ENCODE data around the gene TBC1D9B.
"Not testable (repeated sequence)": the region's sequence is repeated elsewhere in the genome, so short reads cannot be mapped to it uniquely, and the experiment has no call there.

TBC1D9B gene

DNA sequence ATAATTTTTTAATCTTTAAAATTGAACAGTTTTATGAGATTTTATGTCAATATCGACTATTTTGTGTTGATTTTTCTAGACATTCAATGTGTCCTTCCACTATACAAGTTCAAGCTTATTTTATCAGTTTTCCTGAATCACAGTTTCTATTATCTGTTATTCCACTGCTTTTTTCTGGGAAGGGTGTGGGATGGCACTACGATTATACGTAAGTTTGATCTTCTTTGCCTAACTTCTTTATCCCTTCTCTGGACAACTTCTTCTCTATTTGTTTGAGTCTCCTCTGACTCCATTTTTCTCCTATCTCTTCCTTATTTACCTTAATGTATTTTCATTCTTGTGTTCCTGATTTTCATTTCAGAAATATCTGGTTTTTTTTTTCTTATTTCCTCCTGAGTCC is 24.5 kb downstream of the TBC1D9B start:
- DNase-seq, result no peak

DNA sequence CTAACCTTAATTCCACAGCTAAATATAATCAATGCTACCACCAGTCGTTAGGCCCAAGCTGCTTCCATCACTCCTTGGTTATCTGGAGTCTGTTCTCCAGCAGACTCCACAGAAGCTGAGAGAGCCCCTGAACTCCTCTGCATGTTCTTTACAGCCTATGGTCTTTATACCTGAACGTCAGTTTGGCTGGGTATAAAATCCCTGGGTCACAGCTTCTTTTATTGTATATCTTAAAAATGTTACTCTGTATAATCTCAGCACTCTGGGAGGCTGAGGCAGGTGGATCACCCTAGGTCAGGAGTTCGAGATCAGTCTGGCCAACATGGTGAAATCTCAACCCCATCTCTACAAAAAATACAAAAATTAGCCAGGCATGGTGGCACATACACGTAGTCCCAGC is 25.4 kb downstream of the TBC1D9B start:
- DNase-seq, result no peak

DNA sequence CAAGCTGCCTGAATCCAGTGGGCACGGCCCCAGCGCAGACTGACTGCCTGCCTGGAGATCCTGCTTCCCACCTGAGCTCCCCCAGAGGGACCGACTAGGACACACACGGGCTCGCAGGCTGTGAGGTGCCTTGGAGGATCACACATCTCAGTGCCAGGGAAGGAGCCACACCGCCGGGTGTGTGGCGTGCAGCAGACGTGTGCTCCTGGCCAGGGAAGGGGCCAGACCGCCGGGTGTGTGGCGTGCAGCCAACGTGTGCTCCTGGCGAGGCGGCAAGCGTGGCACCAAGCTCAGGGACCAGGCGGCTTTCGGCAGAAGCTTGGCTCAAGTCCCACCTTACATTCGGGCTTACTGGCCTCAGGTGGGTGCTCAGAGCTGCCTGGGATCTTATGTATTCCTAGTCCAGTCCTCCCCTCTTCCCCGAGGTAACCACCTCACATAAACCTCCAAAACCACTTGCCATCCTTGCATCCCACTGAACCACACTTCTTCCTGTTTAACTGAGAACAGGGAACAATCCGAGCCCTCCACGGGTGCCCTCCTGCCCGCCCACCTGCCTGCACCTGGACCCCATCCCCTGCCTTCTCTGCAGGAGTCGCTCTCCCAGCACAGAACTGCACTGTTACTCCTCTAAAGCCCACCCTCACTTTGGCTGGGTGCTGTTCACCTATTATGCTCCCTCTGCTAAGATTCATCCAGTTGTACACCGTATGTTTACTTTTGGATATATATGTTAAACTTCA is 26.7 kb downstream of the TBC1D9B start:
- DNase-seq, result no peak

DNA sequence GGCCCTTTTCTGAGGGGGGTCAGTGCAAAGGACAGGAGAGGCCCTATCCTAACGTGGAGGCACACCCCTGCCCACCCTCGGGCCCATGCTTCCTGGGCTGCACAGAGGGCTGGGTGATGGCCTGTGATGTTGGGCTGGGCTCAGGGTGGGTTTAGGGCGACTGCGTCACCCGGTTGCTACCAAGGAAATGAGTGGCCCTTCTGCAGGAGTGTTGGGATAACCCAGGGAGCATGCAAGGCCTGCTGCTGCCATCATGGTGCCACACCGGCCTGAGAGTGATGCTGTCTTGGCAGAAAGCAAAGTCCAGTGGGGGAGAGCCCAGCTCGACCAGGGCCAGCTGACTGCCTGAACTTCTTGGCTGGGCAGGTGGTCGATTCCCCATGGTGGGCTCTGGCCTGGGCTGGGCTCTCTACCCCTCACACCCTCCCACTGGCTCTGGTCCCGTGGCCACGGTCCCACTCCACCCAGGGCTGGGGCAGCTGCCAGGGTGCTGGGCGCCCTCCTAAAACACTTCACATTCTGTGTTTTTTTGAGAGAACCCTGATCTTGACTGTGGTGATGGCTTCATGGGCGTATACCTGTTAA is 27.5 kb downstream of the TBC1D9B start:
- no peak for DNase-seq

DNA sequence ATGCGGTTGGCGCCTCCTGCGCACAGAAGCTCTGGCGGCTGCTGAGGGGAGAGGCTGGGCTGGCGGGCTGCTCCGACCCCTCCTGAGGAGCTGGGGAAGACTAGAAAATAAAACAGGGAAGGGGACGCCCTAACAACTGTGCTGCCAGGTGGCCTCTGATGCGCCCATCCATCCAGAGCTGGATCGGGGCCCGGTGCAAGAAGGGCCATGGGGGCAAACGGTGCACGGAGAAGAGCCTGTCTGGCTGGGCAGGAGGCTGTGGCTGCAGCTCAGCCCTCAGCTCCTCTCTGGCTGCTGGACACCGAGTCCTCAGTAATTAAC is 28.0 kb downstream of the TBC1D9B start:
- no peak for DNase-seq

DNA sequence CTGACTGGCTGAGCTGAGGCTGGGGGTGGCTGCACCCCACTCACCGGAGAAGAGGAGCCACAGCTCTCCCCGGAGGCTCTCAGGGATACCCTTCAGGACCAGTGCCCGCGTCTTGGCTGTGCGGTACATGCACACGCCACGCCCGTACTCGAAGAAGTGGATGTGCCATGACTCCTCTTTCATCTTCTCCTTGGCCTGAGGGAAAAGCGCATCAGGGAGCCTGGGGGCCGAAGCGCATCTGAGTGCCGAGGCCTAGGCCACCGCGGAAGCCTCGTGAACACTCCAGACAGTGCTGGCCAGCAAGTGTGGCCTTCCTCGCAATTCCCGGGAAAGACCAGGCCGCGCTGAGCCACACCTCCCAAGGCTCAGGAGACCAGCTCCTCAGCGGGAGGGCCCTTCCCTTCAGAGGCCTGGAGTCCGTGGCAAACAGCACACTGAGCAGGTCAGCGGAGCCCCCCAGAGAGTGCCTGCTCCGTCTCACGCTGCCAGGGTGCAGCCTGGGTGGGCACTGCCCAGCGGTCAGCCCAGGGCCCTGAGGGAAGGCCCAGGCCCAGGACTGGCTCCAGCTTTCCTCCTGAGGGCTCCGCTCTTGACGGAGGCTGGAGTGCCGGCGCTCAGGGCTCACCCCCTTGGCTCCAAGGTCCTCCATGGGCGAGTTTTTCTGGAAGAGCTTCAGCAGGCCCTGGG is 28.6 kb downstream of the TBC1D9B start:
- no peak for DNase-seq

DNA sequence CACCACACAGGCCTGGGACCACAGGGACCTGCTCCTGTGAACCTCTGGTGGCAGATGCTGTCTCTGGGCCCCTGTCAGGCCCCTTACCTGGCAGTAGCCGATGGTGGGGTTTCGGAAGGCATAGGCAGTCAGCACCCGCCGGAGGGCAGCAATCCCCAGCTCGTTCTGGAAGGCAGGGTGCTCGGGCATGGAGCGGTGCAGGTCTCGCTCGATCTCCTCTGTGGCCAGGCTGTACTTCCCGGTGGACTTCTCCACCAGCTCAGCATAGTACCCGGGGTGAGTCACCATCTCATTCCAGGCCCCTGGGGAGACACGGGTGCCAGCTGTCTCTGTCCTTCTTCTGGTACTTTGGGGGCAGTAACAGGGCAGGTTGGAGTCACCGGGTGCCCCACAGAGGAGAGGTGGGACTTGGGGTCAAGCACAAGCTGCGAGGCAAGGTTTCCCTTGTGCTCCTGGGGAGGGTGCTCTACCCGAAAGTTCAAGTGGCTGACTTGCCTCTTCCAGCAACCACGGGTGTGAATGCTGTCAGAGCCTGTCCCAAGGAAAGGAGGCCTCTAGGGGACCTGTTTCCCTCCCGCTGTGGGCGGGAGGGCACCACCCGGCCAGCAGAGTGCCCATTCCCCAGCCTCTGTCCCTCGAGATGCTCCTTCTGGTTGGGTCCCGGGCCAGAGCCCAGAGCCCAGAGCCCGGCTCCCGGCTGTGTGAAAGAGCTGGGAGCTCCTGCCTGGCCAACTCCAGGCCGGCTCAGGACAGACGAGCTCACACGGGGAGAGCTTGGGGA is 29.3 kb downstream of the TBC1D9B start:
- DNase-seq, result no peak

DNA sequence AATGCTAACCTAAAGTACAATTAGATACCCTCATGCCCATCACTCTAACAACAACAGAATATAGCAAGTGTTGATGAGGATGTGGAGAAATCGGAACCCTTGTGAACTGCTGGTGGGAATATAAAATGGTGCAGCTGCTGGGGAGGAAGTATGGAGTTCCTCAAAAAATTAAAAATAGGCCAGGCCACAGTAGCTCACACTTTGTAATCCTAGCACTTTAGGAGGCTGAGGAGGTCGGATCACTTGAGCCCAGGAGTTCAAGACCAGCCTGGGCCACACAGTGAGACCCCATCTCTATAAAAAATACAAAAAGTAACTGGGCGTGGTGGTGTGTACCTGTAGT is 31.1 kb downstream of the TBC1D9B start:
- no peak for DNase-seq

DNA sequence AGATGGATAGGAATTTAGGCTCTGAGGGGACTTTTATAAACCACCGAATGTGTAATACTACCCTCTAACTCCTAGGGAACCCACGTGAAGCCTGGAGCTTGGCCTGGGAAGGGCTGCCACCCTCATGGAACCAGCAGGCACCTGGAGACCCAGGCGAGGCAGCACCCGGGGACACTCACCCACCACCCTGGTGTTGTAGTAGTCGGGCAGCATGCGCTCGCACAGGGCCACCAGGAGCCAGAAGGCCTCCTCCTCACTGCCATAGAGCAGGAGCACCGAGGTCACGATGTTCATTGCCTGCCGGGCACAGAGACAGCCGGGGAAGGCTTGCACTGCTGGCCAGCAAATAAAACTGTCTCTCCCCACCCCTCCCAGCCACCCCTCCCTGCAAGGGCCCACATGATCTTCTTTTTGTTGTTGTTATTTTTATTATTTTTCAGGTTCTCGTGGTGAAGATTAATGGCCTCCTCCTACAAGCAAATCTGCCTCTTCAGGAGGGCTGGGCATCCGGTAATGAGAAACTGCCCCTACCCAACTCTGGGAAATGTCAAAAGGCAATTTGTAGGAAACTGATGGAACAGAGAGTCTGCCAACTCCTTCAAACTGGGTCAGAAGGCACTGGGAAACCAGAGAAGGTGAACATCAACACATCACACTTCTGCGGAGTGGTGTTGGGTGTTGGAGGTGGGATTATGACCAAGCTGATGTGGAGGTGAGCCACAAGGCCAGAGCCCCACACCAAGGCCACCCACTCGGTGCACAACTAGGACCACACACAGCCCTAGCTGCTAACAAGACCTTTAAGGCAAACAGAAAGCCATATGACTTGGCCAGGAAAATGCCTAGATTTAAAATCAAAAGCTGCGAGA is 31.7 kb downstream of the TBC1D9B start:
- no peak for DNase-seq

DNA sequence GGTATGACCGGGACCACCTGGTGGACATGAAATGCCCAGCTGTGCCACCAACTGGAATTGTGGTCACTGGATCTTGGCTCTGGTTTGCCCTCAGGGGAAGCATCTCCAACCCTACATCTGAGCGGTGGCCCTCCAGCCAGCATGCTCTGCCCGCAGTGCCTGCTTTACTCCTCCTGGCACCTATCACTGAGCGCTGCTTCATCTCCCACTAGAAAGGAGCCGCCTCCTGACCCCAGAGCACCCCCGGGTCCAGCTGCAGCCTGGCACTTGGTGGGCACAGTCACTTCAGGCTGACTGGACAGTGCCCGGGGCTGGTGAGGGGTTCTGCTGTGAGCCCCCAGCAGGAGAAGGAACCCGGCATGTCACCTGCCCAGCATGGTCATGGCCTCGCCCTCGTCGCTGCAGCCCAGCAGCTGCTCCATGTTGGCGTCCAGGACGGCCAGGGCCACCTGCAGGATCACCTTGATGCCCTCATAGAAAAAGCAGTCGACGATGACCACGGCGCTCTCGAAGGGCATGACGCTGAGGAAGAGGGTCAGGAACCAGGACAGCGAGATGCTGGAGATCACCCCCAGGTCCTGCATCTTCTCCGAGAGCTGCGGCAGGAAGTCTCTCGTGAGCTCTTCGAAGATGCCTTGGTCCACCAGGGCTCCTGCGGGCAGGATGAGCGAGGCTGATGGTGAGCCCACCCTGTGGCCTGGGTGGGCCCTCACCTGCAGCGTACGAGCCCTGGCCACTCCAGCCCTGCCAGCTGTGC is 33.0 kb downstream of the TBC1D9B start:
- no peak for DNase-seq

DNA sequence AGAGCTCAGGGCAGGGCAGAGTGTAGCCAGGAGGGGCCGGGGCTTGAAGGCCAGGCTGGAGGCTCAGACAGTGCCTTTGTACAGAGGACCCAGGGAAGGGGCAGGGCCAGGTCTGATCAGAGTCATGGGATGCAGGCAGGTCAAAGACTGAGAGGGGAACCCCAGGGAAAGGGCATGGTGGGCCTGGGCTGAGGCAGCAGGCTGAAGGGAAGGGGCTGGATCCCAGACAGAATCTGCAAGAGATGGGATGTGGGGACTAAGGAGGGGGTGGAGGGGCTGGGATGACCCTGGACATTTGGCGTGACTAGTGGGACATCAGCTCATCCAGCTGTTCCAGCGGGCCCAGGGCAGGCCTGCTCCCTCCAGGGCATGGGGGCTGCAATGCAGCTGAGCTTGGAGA is 33.6 kb downstream of the TBC1D9B start:
- no peak for DNase-seq

DNA sequence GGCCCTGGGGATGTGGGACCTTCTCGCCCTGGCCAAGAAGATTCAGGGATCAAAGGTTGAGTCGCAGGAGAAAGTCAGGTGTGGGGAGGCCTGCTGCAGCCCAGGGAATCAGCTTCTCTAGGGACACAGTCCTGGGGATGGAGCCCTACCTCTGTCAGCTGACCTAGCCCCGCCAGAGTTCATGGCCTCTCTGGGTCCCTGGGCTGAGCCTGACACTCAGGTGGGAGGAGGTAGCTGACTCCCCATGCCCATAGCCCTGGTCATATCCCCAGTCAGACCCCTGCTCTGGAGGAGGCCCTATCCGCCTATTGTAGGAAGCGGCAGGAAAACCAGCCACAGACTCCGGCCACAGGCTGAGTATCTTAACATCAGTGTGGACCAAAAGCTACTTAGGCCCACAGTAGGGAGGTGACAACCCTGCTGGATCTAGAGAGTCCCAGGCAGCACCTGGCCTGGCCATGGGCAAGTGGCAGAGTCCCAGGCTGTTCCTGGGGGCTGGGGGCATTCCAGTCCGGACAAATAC is 34.0 kb downstream of the TBC1D9B start:
- DNase-seq, result no peak

DNA sequence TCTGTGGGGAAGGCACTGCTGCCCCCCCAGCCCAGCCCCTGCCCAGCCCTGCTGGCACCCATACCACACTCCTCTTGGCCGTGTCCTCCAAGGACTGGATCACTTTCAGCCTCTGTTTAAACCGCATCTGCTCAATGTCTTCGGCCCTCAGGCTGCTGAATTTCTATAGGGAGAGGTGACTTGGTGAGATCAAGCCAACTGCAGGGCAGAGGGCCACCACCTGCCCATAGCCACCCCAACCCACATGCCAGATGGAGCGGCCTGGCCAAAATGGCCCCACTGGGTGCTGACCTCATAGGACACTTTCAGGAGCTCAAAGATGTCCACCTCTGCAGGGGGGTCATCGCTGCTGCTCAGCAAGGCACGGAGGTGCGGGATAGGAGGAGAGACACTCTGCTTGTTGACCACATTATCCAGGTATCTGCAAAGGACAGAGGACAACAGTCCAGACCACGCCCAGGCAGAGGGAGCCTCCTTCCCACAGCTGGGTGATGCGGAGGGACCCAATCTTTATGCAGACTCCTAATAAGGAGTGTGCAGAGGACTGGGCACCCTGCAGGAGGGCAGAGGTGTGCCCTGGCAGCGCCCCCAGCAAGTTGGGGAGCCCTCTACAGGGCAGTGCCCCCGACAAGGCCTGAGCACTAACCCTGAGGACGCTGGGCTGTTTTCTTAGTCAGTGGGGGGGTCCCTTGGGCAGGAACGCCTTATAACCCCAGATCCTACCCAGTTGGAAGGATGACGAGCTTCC is 34.7 kb downstream of the TBC1D9B start:
- DNase-seq, result no peak

DNA sequence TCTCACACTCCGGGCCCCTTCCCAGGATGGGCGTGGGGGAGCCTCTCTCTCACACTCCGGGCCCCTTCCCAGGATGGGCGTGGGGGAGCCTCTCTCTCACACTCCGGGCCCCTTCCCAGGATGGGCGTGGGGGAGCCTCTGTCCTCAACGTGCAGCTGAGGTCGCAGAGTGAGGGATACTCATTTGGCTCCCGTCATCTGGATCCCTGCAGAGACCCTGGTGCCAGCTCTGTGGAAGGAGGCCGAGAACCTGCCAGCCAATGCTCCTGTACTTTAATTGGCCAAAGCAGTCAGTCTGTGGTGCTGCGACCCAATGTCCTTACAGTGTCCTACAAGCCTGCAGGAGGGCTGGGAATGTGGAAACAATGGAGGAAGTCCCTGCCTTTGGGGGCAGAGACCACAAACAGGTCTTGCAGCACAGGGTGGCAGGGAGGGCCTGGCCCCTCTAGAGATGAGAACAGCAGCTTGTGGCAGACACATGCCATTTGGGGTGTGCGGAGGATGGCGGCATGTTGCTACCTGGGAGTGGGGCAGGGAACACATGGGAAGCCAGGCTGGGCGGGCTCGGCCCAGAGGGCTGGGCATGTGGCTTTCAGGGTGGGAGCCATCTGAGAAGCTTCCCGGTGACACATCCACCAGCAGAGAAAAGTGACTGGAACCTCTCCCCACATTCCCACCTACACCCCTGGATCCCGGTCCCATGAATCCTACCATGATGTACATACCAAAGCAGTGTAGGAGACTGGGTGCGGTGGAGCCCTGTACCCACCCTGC is 35.5 kb downstream of the TBC1D9B start:
- DNase-seq, result no peak

DNA sequence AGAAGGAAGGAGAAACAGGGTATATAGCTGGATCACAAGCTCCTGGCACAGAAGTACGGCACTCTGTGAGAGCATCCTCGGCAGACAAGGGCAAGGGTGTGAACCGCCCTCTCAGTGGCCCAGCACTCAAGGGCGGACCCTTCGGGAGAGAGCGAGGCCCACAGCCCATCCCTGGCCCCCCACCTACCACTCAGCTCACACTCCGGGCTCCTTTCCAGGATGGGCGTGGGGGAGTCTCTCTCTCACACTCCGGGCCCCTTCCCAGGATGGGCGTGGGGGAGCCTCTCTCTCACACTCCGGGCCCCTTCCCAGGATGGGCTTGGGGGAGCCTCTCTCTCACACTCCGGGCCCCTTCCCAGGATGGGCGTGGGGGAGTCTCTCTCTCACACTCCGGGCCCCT is 36.2 kb downstream of the TBC1D9B start:
- DNase-seq, result not testable (repeated sequence)

DNA sequence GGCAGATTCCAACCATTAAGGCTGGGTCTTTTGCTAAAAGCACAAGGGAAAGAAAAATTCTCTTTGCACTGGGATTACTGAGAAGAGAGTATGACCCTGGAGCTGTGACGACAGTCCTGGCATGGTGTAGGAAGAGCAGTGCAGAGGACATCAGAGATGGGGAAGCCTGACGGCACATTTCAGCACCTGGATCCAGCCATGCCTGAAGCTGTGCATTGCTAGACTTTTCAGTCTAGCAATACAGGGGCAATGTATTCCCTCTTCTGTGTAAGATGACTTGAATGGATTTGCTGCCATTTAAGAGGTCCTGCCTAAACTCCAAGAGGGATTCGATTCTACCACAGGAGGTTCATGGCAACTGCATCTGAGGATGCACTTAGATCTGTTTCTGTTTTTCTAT is 36.7 kb downstream of the TBC1D9B start:
- no peak for DNase-seq

DNA sequence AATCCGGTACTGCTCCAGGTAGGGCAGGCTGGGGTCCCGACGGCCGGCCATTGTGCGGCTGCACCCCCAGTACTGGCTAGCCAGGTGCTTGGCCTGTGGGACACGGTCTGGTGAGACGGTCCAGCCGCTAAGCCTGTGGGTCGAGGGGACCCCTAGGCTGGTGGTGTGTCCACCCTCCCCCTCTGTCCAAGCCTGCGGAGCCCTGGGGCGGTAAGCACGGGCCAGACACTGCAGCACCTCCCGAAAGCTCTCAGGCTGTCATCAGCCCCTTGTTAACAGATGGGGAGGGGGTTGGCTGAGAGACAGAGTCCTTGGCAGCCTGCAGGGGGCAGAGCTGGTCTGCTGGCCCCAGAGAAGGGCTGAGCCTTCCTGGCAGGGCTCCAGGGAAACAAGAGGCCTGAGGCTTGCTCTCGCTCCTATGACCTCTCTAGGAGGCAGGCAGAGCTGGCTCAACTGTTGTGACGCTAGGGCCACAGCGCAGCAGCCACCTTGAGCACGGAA is 37.2 kb downstream of the TBC1D9B start:
- no peak for DNase-seq

DNA sequence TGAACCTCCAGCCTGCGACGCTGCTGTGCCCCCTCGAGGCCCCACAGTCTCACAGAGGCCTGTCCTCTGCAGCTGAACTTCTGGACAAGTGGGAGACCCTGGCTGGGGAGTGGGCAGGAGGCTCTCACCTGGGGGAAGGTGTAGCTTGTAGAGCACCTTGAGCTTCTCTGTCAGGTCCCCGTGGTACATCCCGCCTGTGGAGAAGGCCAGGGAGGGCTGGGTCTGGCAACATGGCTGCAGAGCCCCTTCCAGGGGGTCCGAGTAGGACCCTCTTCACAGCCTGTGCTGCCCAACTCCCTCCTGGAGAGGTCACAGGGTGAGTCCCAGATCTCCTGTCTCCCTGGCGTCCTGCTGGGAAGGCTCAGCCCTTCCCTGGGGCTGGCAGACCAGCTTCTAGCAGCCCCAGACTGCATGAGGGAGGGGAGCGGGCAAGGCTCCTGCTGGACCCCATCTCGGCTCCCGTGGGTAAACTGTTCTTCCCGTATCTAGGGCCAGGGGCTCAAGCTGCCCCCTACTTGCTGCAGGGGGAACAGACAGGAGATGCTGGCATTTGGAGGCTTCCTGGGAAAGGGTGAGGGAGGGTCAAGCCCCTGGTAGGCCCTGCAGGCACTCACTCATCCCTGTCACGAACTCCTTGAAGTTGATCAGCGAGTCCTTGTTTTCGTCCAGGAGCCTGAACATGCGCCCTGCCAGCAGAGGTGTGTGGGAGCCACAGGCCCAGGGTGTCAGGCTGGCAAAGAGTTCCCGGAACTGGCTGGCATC is 37.9 kb downstream of the TBC1D9B start:
- no peak for DNase-seq

DNA sequence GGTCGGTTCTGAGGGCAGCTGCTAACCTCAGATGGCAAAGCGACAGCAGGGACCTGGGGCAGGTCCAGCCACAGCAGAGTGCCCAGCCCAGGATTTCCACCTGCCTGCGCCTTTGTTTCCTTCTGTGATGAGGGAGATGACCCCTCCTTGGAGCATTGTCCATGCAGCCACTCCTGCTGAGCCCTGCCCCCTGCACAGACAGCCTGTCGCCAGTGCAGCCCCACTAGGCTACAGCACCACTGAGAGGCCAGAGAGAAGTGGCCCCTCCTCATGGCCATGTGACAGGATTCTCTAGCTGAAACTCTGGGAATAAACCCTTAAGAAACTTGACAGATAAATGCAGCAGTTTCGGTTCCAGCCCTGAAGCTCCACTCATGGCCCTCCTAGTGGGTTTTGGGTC is 38.6 kb downstream of the TBC1D9B start:
- DNase-seq, result no peak
